Astrocyte (in vitro differentiated cells and primary cell): Measurements from ENCODE around the gene CRACDL. TPM values are rescaled to one million over a fixed set of nuclear protein-coding genes. Genes with fewer than 3 reads are reported as not detected.

Experiments
- DNase-seq: peaks from one replicate; pipeline ENCODE4 v3.0.0-alpha.2; 2010; ENCODE audit warnings: low read depth
- FAIRE-seq: peaks from 2 replicates; lab custom pipeline; 2011; peaks lifted over from hg19 to GRCh38; lab: Jason Lieb, UNC
- H2AFZ ChIP-seq: 2 replicates; pipeline ENCODE4 v1.6.0; 2012; ENCODE audit warnings: low read depth, low read length, inconsistent platforms
- H3K27ac ChIP-seq: 2 replicates; pipeline ENCODE4 v1.5.1; 2011; ENCODE audit warnings: low read depth, low read length, inconsistent platforms
- H3K27me3 ChIP-seq: 2 replicates; pipeline ENCODE4 v1.6.0; 2011; ENCODE audit warnings: low read length, inconsistent platforms; ENCODE audit not compliant: insufficient read depth
- H3K36me3 ChIP-seq: 2 replicates; pipeline ENCODE4 v1.5.1; 2011; ENCODE audit warnings: low read length, inconsistent platforms; ENCODE audit not compliant: insufficient read depth
- H3K4me1 ChIP-seq: 2 replicates; pipeline ENCODE4 v1.5.1; 2011; ENCODE audit warnings: low read length, inconsistent platforms; ENCODE audit not compliant: insufficient read depth
- H3K4me2 ChIP-seq: 2 replicates; pipeline ENCODE4 v1.6.0; 2012; ENCODE audit warnings: low read length, inconsistent platforms
- H3K4me3 ChIP-seq: 2 replicates; pipeline ENCODE4 v1.5.1; 2011; ENCODE audit warnings: low read depth, mild to moderate bottlenecking, low read length, inconsistent platforms; ENCODE audit not compliant: insufficient read depth
- H3K79me2 ChIP-seq: 2 replicates; pipeline ENCODE4 v1.6.0; 2012; ENCODE audit warnings: mild to moderate bottlenecking, low read length, inconsistent platforms; ENCODE audit not compliant: insufficient read depth
- H3K9ac ChIP-seq: 2 replicates; pipeline ENCODE4 v1.6.0; 2012; ENCODE audit warnings: mild to moderate bottlenecking, low read length, inconsistent platforms
- H3K9me3 ChIP-seq: 2 replicates; pipeline ENCODE4 v1.5.1; 2012; ENCODE audit warnings: low read depth, mild to moderate bottlenecking, low read length, inconsistent platforms; ENCODE audit not compliant: insufficient read depth
- H4K20me1 ChIP-seq: 2 replicates; pipeline ENCODE4 v1.6.0; 2012; ENCODE audit warnings: low read length, inconsistent platforms; ENCODE audit not compliant: insufficient read depth
- H3K27ac Mint-ChIP-seq: one replicate; pipeline ENCODE4 v1.8.0; 2021; ENCODE audit warnings: mild to moderate bottlenecking, mixed read lengths; ENCODE audit not compliant: unreplicated experiment
- H3K27me3 Mint-ChIP-seq: one replicate; pipeline ENCODE4 v1.8.0; 2021; ENCODE audit warnings: low read depth, mixed read lengths; ENCODE audit not compliant: unreplicated experiment
- H3K36me3 Mint-ChIP-seq: one replicate; pipeline ENCODE4 v1.8.0; 2021; ENCODE audit warnings: low read depth, mixed read lengths; ENCODE audit not compliant: unreplicated experiment
- H3K4me1 Mint-ChIP-seq: one replicate; pipeline ENCODE4 v1.8.0; 2021; ENCODE audit warnings: low read depth, mixed read lengths; ENCODE audit not compliant: unreplicated experiment
- H3K4me3 Mint-ChIP-seq: one replicate; pipeline ENCODE4 v1.8.0; 2021; ENCODE audit warnings: mild to moderate bottlenecking, moderate library complexity, mixed read lengths; ENCODE audit not compliant: unreplicated experiment
- H3K9me3 Mint-ChIP-seq: one replicate; pipeline ENCODE4 v1.8.0; 2021; ENCODE audit warnings: mild to moderate bottlenecking, mixed read lengths; ENCODE audit not compliant: unreplicated experiment
- CTCF ChIP-seq: IDR thresholded peaks from 2 replicates; pipeline ENCODE4 v1.5.1; 2011; ENCODE audit warnings: low read depth, mild to moderate bottlenecking, inconsistent platforms, low read length, moderate library complexity; ENCODE audit not compliant: insufficient read depth
- EZH2 ChIP-seq: IDR thresholded peaks from 2 replicates; pipeline ENCODE4 v1.6.1; 2012; ENCODE audit warnings: mild to moderate bottlenecking, low read length, inconsistent platforms; ENCODE audit not compliant: insufficient read depth
- total RNA-seq: library from RNA; stranded (reverse); gene quantifications from 2 replicates; pipeline ENCODE4 v1.2.1, GENCODE V29; 2021

CRACDL gene
- total RNA-seq, 1 donor from 2014 or later = 1.8 TPM

- H3K4me2 ChIP-seq = no peak overlapping the region
- TF ChIP-seq CTCF = no peak
- no peak for TF ChIP-seq EZH2
- Mint-ChIP-seq H3K27me3 (peaks cover 29% of the 10 kb centered on the region), H3K36me3 (peaks cover 4% of the 10 kb centered on the region), H3K4me3 (no peak overlapping the region), H3K9me3 (peaks cover 2% of the 10 kb centered on the region), H3K4me1 (peaks cover 6% of the 10 kb centered on the region), H3K27ac (no peak overlapping the region)
- FAIRE-seq (no peak), DNase-seq (no peak)
- no peak overlapping the region for H3K9ac ChIP-seq
- no peaks in the 10 kb centered on the region for H3K36me3 ChIP-seq
- no peak overlapping the region for H3K27ac ChIP-seq
- no peak overlapping the region for H2AFZ ChIP-seq
- peaks cover 5% of the 10 kb centered on the region for H3K27me3 ChIP-seq
- no peaks in the 10 kb centered on the region for H3K9me3 ChIP-seq
- H3K4me1 ChIP-seq = peaks cover 10% of the 10 kb centered on the region
- H3K4me3 ChIP-seq = no peak overlapping the region
- no peaks in the 10 kb centered on the region for H4K20me1 ChIP-seq
- no peaks in the 10 kb centered on the region for H3K79me2 ChIP-seq
Measured at GRCh38 chr2:98802344-98802743, 133.7 kb downstream of the CRACDL start.

GRCh38 chr2:98801921-98802321 is 134.1 kb downstream of the CRACDL start:
- Histone ChIP-seq H3K27me3 (peaks cover 6% of the 10 kb centered on the region), H3K4me2 (no peak overlapping the region), H3K27ac (no peak overlapping the region), H3K9me3 (no peaks in the 10 kb centered on the region), H2AFZ (no peak overlapping the region), H3K4me3 (no peak overlapping the region), H3K9ac (no peak overlapping the region), H4K20me1 (no peaks in the 10 kb centered on the region), H3K79me2 (no peaks in the 10 kb centered on the region), H3K36me3 (no peaks in the 10 kb centered on the region), H3K4me1 (peaks cover 10% of the 10 kb centered on the region)
- no peak for TF ChIP-seq EZH2
- TF ChIP-seq CTCF = no peak
- Mint-ChIP-seq H3K27ac (no peak overlapping the region), H3K4me1 (peaks cover 6% of the 10 kb centered on the region), H3K36me3 (peaks cover 4% of the 10 kb centered on the region), H3K9me3 (peaks cover 2% of the 10 kb centered on the region), H3K4me3 (no peak overlapping the region), H3K27me3 (peaks cover 28% of the 10 kb centered on the region)
- DNase-seq (no peak), FAIRE-seq (no peak)

- H2AFZ ChIP-seq = no peak overlapping the region
- H3K9ac ChIP-seq = no peak overlapping the region
- no peaks in the 10 kb centered on the region for H4K20me1 ChIP-seq
- Mint-ChIP-seq H3K36me3 (peaks cover 4% of the 10 kb centered on the region), H3K9me3 (peaks cover 2% of the 10 kb centered on the region), H3K27ac (no peak overlapping the region), H3K4me3 (no peak overlapping the region), H3K4me1 (peaks cover 6% of the 10 kb centered on the region), H3K27me3 (peaks cover 25% of the 10 kb centered on the region)
- H3K4me2 ChIP-seq = no peak overlapping the region
- H3K4me1 ChIP-seq = peaks cover 6% of the 10 kb centered on the region
- FAIRE-seq = no peak
- TF ChIP-seq EZH2 (no peak), CTCF (no peak)
- H3K4me3 ChIP-seq = no peak overlapping the region
- no peaks in the 10 kb centered on the region for H3K9me3 ChIP-seq
- no peaks in the 10 kb centered on the region for H3K36me3 ChIP-seq
- H3K27me3 ChIP-seq = peaks cover 6% of the 10 kb centered on the region
- no peak for DNase-seq
- H3K27ac ChIP-seq = no peak overlapping the region
- H3K79me2 ChIP-seq = no peaks in the 10 kb centered on the region
Measured at GRCh38 chr2:98801286-98801685, 134.7 kb downstream of the CRACDL start.
